CD4-positive, alpha-beta T cell (primary cell): ENCODE data around the gene ADARB2. TPM values are rescaled to one million over a fixed set of nuclear protein-coding genes. Genes with fewer than 3 reads are reported as not detected.
A peak's percentile ranks its signal among the peaks of the same experiment; 100 is the strongest.

Experiments
- ATAC-seq: fragments of 200-7000 bp; cut with Tn5 transposase; one replicate; pipeline ENCODE4 v1.10.0; 2022; ENCODE audit warnings: mild to moderate bottlenecking; ENCODE audit not compliant: poor library complexity
- CTCF ChIA-PET: fragments of 350-600 bp; sonication (Branson Sonifier 250); formaldehyde crosslinking; loops from one replicate; lab custom pipeline; 2021; ENCODE audit warnings: antibody characterized with exemption, inconsistent platforms; lab: Charles Lee
- POLR2A ChIA-PET: fragments of 350-600 bp; sonication (Branson Sonifier 250); formaldehyde crosslinking; loops from one replicate; lab custom pipeline; 2021; ENCODE audit warnings: antibody characterized with exemption, inconsistent platforms; lab: Charles Lee
- DNase-seq, 14 experiments: peaks; one replicate each; pipeline ENCODE4 v3.0.0-alpha.2; 2013 to 2020; ENCODE audit warnings: mixed read lengths in 2 of 14
- H3K27ac ChIP-seq, 2 donors: one replicate each; pipeline versions ENCODE4 v1.5.1 to v1.7.0; 2013; ENCODE audit warnings: low read length in 2 of 2, low read depth in 1 of 2, mild to moderate bottlenecking in 1 of 2
- H3K27me3 ChIP-seq, 2 experiments: 1 replicate in 1 of 2; 2 replicates in 1 of 2; pipeline versions ENCODE4 v1.6.1 to v1.7.0; 2013; ENCODE audit warnings: low read length in 2 of 2, control low read depth in 1 of 2, mild to moderate bottlenecking in 1 of 2, moderate library complexity in 1 of 2; ENCODE audit not compliant: insufficient read depth in 2 of 2, control insufficient read depth in 1 of 2
- H3K36me3 ChIP-seq: one replicate; pipeline ENCODE4 v1.6.1; 2013; ENCODE audit warnings: low read length, control low read depth; ENCODE audit not compliant: insufficient read depth
- H3K4me1 ChIP-seq: one replicate; pipeline ENCODE4 v1.6.1; 2013; ENCODE audit warnings: low read length, control low read depth; ENCODE audit not compliant: insufficient read depth
- H3K4me3 ChIP-seq: one replicate; pipeline ENCODE4 v1.5.1; 2013; ENCODE audit warnings: mild to moderate bottlenecking, low read length, moderate library complexity
- H3K9me3 ChIP-seq, 2 experiments: 1 replicate in 1 of 2; 2 replicates in 1 of 2; pipeline versions ENCODE4 v1.6.1 to v1.7.0; 2013; ENCODE audit warnings: low read length in 2 of 2, mild to moderate bottlenecking in 2 of 2, control low read depth in 1 of 2, moderate library complexity in 1 of 2; ENCODE audit not compliant: control insufficient read depth in 1 of 2, insufficient read depth in 1 of 2
- H3K27ac Mint-ChIP-seq: one replicate; pipeline ENCODE4 v1.8.0; 2020; ENCODE audit warnings: mixed read lengths
- H3K27me3 Mint-ChIP-seq: one replicate; pipeline ENCODE4 v1.8.0; 2021; ENCODE audit warnings: mixed read lengths
- H3K36me3 Mint-ChIP-seq: one replicate; pipeline ENCODE4 v1.8.0; 2021; ENCODE audit warnings: low read depth, mixed read lengths
- H3K4me1 Mint-ChIP-seq: one replicate; pipeline ENCODE4 v1.8.0; 2021; ENCODE audit warnings: low read depth, mixed read lengths
- H3K4me3 Mint-ChIP-seq: one replicate; pipeline ENCODE4 v1.8.0; 2020; ENCODE audit warnings: mild to moderate bottlenecking, mixed read lengths
- H3K9me3 Mint-ChIP-seq: one replicate; pipeline ENCODE4 v1.8.0; 2020; ENCODE audit warnings: mixed read lengths
- intact Hi-C, 2 experiments: fragments of 100-400 bp; cut with DNase I in 1 of 2; cut with micrococcal nuclease in 1 of 2; formaldehyde crosslinking; loops; one replicate each; pipeline versions ENCODE4 v1.15.1 to v1.9.0; 2023 to 2025; cut with DNase I, micrococcal nuclease
- total RNA-seq, 174 experiments: library from RNA in 2 of 174; stranded (reverse) in 2 of 174; gene quantifications; one replicate each; pipeline ENCODE4 v1.2.3 and lab custom pipeline; 2021 to 2026
- TF ChIP-seq, protein P1 (sequence below): fragments of 200-600 bp; IDR thresholded peaks from one replicate; pipeline ENCODE4 v1.8.0; 2022; ENCODE audit warnings: antibody characterized with exemption, mild to moderate bottlenecking

ADARB2 gene
- total RNA-seq, 2 experiments from 2014 or later = 0.14 TPM; not detected in 1

GRCh38 chr10:1193561-1193960 is 543.8 kb downstream of the ADARB2 start:
- no peaks in the 10 kb centered on the region for H3K9me3 Mint-ChIP-seq
- peaks cover 11% of the 10 kb centered on the region for H3K4me1 Mint-ChIP-seq
- peak overlapping the region; percentile 6 for H3K4me3 Mint-ChIP-seq
- H3K36me3 Mint-ChIP-seq = no peaks in the 10 kb centered on the region
- H3K4me3 ChIP-seq = no peak overlapping the region
- no peaks in the 10 kb centered on the region for H3K36me3 ChIP-seq
- ATAC-seq (no peak), DNase-seq (peak in 1 of 14 experiments; percentile 4)
- H3K9me3 ChIP-seq = peaks cover 0 to 4% of the 10 kb centered on the region in 2 experiments
- H3K27me3 ChIP-seq = no peaks in the 10 kb centered on the region
- intact Hi-C loops = no loop called here
- peak overlapping the region; percentile 74 for H3K27ac Mint-ChIP-seq
- H3K27ac ChIP-seq = no peak overlapping the region
- POLR2A ChIA-PET = no interaction called here
- CTCF ChIA-PET = no interaction called here
- H3K27me3 Mint-ChIP-seq = no peaks in the 10 kb centered on the region
- H3K4me1 ChIP-seq = peaks cover 3% of the 10 kb centered on the region
- TF ChIP-seq, protein P1, sequence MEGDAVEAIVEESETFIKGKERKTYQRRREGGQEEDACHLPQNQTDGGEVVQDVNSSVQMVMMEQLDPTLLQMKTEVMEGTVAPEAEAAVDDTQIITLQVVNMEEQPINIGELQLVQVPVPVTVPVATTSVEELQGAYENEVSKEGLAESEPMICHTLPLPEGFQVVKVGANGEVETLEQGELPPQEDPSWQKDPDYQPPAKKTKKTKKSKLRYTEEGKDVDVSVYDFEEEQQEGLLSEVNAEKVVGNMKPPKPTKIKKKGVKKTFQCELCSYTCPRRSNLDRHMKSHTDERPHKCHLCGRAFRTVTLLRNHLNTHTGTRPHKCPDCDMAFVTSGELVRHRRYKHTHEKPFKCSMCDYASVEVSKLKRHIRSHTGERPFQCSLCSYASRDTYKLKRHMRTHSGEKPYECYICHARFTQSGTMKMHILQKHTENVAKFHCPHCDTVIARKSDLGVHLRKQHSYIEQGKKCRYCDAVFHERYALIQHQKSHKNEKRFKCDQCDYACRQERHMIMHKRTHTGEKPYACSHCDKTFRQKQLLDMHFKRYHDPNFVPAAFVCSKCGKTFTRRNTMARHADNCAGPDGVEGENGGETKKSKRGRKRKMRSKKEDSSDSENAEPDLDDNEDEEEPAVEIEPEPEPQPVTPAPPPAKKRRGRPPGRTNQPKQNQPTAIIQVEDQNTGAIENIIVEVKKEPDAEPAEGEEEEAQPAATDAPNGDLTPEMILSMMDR = no peak

- no peak for DNase-seq
- CTCF ChIA-PET = no interaction called here
- Histone ChIP-seq H3K9me3 (peaks cover 0 to 4% of the 10 kb centered on the region in 2 experiments), H3K27ac (no peak overlapping the region), H3K4me1 (peaks cover 3% of the 10 kb centered on the region), H3K27me3 (no peaks in the 10 kb centered on the region), H3K4me3 (no peak overlapping the region), H3K36me3 (no peaks in the 10 kb centered on the region)
- H3K36me3 Mint-ChIP-seq = no peaks in the 10 kb centered on the region
- H3K27me3 Mint-ChIP-seq = no peaks in the 10 kb centered on the region
- peaks cover 11% of the 10 kb centered on the region for H3K4me1 Mint-ChIP-seq
- POLR2A ChIA-PET = no interaction called here
- TF ChIP-seq, protein P1 = no peak
- H3K27ac Mint-ChIP-seq = no peak overlapping the region
- ATAC-seq = no peak
- no peaks in the 10 kb centered on the region for H3K9me3 Mint-ChIP-seq
- no peak overlapping the region for H3K4me3 Mint-ChIP-seq
- intact Hi-C loops = no loop called here
Observed at GRCh38 chr10:1191752-1192151, 545.6 kb downstream of the ADARB2 start.

GRCh38 chr10:1190791-1191490 is 546.4 kb downstream of the ADARB2 start:
- Mint-ChIP-seq H3K36me3 (no peaks in the 10 kb centered on the region), H3K27ac (no peak overlapping the region), H3K4me1 (peaks cover 11% of the 10 kb centered on the region), H3K27me3 (no peaks in the 10 kb centered on the region), H3K4me3 (no peak overlapping the region), H3K9me3 (no peaks in the 10 kb centered on the region)
- no peak overlapping the region for H3K27ac ChIP-seq
- H3K9me3 ChIP-seq = peaks cover 0 to 4% of the 10 kb centered on the region in 2 experiments
- TF ChIP-seq, protein P1 = no peak
- peaks cover 3% of the 10 kb centered on the region for H3K4me1 ChIP-seq
- no peak overlapping the region for H3K4me3 ChIP-seq
- CTCF ChIA-PET = no interaction called here
- no peaks in the 10 kb centered on the region for H3K36me3 ChIP-seq
- ATAC-seq = no peak
- DNase-seq = no peak
- H3K27me3 ChIP-seq = no peaks in the 10 kb centered on the region
- intact Hi-C loops = no loop called here
- POLR2A ChIA-PET = no interaction called here
